ENCODE results near the gene ULK3.

- no peak for TF ChIP-seq POLR2A (IDR thresholded peaks at IDR 0.05)
- TF ChIP-seq CTCF (IDR thresholded peaks at IDR 0.05): no peak
- no peak for TF ChIP-seq EP300 (IDR thresholded peaks at IDR 0.05)
These were observed 15.4 kb upstream of the ULK3 start for GRCh38 chr15:74858369-74858740.
